Measurements from ENCODE around the gene MT1E.
"Not testable (repeated sequence)": the region's sequence is repeated elsewhere in the genome, so short reads cannot be mapped to it uniquely, and the experiment has no call there.

The MT1E gene

DNA sequence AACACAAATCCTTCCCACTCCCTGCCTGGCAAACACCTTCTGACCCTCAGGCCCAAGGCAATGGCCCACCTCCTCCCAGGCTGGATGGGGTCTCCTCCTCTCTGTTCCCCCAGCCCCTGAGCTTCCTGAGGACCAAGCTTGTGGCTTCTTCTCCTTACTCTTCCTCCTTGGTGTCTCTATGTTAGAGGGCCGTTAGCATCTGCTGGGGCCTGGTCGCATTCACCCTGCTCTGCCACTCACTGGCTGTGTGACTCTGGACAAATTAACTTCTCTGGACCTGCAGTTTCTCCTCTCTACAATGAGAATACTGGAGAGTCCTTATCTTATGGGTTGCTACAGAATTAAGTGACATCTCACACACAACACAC, 17.9 kb upstream of the MT1E start:
- DNase-seq: no peak

GRCh38 chr16:56608043-56608875, 17.3 kb upstream of the MT1E start, which contains the start of gene MT2A:
Gene MT2A (plus strand): TSS chr16:56608584. CDS start chr16:56608656, 72 bp downstream.
- peak; percentile 21 for DNase-seq

DNA sequence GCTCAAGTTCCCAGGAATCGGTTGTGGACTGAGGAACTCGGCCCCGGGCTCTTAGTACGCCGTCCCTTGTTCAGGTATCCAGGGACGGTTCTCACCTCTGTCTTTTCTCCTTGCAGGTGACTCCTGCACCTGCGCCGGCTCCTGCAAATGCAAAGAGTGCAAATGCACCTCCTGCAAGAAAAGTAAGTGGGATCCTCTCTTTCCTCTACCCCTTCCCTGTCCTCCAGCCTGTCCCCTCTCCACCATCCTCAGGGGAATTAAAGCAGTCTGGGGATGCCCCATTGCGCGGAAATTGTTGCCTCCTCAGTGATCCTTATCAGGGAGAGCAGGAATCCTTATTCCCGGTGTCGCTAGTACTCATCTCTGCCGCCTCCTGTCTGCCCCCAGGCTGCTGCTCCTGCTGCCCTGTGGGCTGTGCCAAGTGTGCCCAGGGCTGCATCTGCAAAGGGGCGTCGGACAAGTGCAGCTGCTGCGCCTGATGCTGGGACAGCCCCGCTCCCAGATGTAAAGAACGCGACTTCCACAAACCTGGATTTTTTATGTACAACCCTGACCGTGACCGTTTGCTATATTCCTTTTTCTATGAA, 16.6 kb upstream of the MT1E start:
- DNase-seq: no peak

GRCh38 chr16:56609463-56609921, 16.1 kb upstream of the MT1E start:
- no peak for DNase-seq

- DNase-seq: no peak
These were observed 15.5 kb upstream of the MT1E start for GRCh38 chr16:56610017-56610608.

GRCh38 chr16:56610609-56611111, 14.9 kb upstream of the MT1E start:
- no peak for DNase-seq

DNA sequence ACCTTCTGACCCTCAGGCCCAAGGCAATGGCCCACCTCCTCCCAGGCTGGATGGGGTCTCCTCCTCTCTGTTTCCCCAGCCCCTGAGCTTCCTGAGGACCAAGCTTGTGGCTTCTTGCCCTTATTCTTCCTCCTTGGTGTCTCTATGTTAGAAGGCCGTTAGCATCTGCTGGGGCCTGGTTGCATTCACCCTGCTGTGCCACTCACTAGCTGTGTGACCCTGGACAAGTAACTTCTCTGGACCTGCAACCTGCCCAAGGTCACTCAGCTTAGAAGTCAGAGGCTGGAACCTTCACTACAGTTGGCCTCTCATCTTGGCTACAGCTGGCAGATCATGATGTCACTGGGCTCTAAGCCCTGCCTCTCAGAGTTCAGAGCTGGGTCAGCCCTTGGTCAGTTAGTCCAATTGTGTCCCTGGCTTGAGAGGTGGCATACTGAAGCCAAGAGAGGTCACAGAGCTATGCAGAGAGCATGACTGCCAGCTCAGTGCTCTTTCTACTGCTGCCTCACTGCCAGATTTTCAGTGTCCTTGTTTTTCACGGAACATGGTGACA, 14.2 kb upstream of the MT1E start:
- no peak for DNase-seq

- DNase-seq: no peak
These were observed 11.9 kb upstream of the MT1E start for GRCh38 chr16:56613706-56614105.

DNA sequence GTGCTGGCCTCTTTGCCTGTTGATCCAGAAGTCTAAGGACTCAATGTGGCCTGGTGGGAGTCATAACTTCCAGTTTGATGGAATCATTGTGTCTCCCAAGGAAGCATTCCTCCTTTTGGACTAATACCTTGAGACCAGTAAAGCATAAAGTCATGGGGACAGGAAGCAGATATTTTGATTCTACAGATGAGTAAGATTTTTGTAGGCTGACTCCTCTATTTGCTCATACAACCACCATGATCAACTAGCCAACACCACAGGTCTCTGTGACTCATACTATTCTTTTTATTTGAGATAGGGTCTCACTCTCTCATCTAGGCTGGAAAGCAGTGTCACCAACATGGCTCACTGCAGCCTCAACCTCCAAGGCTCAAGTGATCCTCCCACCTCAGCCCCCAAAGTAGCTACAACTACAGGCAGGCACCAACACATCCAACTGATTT, 11.0 kb upstream of the MT1E start:
- no peak for DNase-seq

DNA sequence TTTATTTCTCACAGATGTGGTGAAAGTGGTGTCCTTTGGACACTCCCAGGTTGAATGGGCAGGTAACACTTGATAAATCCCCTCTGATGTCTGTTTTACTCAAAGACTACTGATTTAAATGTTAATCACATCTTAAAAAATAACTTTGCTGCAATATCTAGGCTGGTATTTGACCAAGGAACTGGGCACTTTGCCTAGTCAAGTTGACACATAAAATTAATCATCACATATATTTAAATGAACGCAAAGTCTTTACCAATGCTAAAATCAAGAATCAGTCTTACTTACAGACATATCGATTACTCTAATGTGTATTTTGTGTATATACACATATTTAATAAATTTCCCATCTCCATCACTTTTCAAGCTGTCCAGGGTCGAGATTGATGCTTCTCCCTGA, 10.2 kb upstream of the MT1E start:
- no peak for DNase-seq

DNA sequence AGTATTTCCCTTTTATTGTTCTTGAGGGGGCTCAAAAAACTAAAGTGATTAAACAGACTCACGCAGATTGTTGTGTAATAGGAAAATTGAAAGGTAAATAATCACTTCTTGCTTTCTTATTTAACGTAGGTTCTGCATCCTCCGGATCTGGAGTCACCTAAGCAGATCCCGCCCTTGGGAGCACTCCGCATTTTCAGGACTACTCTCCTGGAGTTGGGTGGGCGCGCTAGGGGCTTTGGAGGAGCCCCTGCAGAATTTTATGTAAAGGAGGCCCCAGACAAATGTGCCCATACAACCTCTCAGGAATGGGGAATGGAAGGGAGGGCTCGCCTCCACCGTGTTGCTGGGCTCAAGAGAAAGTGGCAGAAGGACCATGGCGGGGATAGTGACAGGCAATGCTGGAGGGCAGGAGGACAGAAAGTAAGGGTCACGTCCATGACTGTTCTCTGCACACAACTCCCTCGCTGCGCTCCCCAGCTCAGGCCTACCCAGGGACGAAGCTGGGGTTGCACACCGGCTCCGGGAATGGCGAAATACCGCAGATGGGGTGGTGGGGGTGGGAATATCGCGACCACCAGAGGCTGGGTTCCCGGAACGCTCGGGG, 8.9 kb upstream of the MT1E start:
- no peak for DNase-seq

- DNase-seq: no peak
These were observed 8.1 kb upstream of the MT1E start for GRCh38 chr16:56617212-56618085.

GRCh38 chr16:56618138-56618537, 7.4 kb upstream of the MT1E start:
- DNase-seq: no peak

- DNase-seq: no peak
These were observed 5.2 kb upstream of the MT1E start for GRCh38 chr16:56620339-56620897.

DNA sequence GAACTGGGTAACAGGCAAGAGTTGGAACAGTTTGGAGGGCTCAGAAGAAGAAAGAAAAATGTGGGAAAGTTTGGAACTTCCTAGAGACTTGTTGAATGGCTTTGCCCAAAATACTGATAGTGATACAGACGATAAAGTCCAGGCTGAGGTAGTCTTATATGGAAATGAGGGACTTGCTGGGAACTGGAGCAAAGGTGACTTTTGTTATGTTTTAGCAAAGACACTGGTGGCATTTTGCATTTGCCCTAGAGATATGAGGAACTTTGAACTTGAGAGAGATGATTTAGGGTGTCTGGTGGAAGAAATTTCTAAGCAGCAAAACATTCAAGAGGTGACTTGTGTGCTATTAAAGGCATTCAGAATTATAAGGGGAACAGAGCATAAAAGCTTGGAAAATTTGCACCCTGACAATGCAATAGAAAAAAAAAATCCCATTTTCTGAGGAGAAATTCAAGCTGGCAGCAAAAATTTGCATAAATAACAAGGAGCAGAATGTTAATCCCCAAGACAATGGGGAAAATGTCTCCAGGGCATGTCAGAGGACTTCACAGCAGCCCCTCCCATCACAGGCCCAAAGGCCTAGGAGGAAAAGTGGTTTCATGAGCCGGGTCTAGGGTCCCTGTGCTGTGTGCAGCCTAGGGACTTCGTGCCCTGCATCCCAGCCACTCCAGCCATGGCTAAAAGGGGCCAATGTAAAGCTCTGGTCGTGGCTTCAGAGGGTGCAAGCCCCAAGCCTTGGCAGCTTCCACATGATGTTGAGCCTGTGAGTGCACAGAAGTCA, 3.7 kb upstream of the MT1E start:
- DNase-seq: not testable (repeated sequence)

- not testable (repeated sequence) for DNase-seq
These were observed 2.4 kb upstream of the MT1E start for GRCh38 chr16:56623184-56623583.

DNA sequence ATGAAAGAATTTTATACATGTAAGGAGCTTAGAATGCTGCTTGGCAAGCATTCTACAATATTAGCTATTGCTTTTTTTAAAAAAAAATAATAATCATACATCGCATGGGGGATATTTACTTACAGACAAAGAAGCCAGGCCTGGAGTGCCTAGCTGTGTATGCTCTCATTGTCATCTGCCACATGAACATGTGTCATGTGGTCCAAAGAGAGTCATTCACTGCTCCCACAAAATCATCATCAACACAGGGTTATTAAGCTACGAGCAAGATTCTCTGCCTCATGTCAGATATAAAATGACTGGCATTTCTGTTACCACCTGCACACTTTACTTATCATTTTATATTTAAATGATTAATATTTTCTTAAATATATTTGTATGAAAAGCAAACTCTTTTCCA, 1.9 kb upstream of the MT1E start:
- DNase-seq: no peak

DNA sequence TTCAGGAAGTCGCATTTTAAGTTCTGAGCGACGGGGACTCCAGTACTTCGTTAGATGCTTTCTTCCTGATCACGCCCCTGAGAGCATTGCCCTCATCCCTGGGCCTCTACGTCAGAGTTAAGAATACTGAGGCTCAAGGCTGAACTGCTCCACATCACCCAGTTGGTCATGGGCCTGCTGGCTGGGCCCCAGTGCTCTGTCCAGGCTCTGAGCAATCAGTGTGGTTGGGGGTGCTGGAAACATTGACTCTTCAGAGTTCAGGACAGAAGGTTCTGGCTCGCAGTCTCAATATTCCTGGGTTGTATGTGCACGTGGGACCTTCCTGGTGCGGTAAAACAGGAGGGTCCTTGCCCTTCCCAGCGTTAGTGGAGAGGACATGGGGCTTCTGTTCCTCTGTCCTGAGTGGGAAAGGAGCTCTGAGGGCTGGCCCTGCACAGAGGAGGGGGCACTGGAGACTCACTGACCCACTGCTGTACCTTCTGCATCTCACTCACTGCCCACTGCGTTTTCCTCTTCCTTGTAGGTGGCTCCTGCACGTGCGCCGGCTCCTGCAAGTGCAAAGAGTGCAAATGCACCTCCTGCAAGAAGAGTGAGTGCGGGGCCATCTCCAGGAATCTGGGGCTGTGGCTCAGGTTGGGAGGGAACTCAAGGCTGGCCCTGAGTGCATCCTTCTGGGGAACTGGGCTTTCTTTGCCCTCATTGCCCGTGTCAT, 518 bp downstream of the MT1E start:
- DNase-seq: no peak

DNA sequence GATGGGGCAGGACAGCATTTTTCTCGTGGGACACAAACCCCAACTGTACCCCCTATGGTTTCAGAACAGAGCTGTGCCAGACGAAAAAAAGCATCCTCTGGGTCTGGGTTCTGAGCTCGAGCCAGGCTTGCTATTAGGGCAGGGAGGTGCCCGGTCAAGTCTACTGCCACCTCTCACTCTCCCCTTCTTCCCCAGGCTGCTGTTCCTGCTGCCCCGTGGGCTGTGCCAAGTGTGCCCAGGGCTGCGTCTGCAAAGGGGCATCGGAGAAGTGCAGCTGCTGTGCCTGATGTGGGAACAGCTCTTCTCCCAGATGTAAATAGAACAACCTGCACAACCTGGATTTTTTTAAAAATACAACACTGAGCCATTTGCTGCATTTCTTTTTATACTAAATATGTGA, 1.1 kb downstream of the MT1E start:
- DNase-seq: no peak
